Smooth muscle cell (in vitro differentiated cells): ENCODE results near the gene RSF1. TPM values are rescaled to one million over a fixed set of nuclear protein-coding genes. Genes with fewer than 3 reads are reported as not detected.
"Not testable (repeated sequence)": the region's sequence is repeated elsewhere in the genome, so short reads cannot be mapped to it uniquely, and the experiment has no call there.

Experiments used
- DNase-seq: peaks from one replicate; lab custom pipeline; 2025; ENCODE audit not compliant: unreplicated experiment; lab: John Stamatoyannopoulos, UW
- H2AFZ ChIP-seq: fragments of 200-600 bp; sonication (generic); 2 replicates; pipeline ENCODE4 v1.6.0; 2016; ENCODE audit warnings: antibody characterized with exemption, low read depth, mild to moderate bottlenecking
- H3F3A ChIP-seq: fragments of 200-600 bp; sonication (generic); 2 replicates; pipeline ENCODE4 v1.6.0; 2017; ENCODE audit warnings: antibody characterized with exemption, low read depth
- H3K27ac ChIP-seq: fragments of 200-600 bp; sonication (generic); 2 replicates; pipeline ENCODE4 v1.5.1; 2016; ENCODE audit warnings: low read depth, mild to moderate bottlenecking
- H3K27me3 ChIP-seq: fragments of 200-600 bp; sonication (generic); 2 replicates; pipeline ENCODE4 v1.6.1; 2016; ENCODE audit warnings: low read depth, mild to moderate bottlenecking
- H3K36me3 ChIP-seq: fragments of 200-600 bp; sonication (generic); 2 replicates; pipeline ENCODE4 v1.5.1; 2016; ENCODE audit warnings: low read depth
- H3K4me1 ChIP-seq: fragments of 200-600 bp; sonication (generic); 2 replicates; pipeline ENCODE4 v1.5.1; 2016; ENCODE audit warnings: low read depth
- H3K4me2 ChIP-seq: fragments of 200-600 bp; sonication (generic); 2 replicates; pipeline ENCODE4 v1.6.0; 2016; ENCODE audit warnings: mild to moderate bottlenecking
- H3K4me3 ChIP-seq: fragments of 200-600 bp; sonication (generic); 2 replicates; pipeline ENCODE4 v1.5.1; 2016; ENCODE audit warnings: mild to moderate bottlenecking
- H3K79me2 ChIP-seq: fragments of 200-600 bp; sonication (generic); 2 replicates; pipeline ENCODE4 v1.6.0; 2016; ENCODE audit warnings: low read depth, mild to moderate bottlenecking
- H3K9ac ChIP-seq: fragments of 200-600 bp; sonication (generic); 2 replicates; pipeline ENCODE4 v1.6.0; 2016; ENCODE audit warnings: low read depth
- H3K9me3 ChIP-seq: fragments of 200-600 bp; sonication (generic); replicated peaks from 2 replicates; pipeline ENCODE4 v1.5.1; 2016; ENCODE audit warnings: low read depth
- H4K20me1 ChIP-seq: fragments of 200-600 bp; sonication (generic); 2 replicates; pipeline ENCODE4 v1.6.0; 2016; ENCODE audit warnings: low read depth
- WGBS: methylation state at CpG from one replicate; pipeline ENCODE4 v1.1.7; 2016; ENCODE audit warnings: low lambda C conversion rate; 5-methylcytosine and 5-hydroxymethylcytosine counted together
- polyA plus RNA-seq: library from polyadenylated mRNA; unstranded; fragments of >200 nt; fragmentation: Nextera tagmentation; extraction: Ambion mirVana; gene quantifications from 2 replicates; pipeline ENCODE4 v1.2.1, GENCODE V29; 2016
- total RNA-seq: library from RNA; depleted of rRNA; stranded (reverse); fragments of >200 nt; gene quantifications from 2 replicates; pipeline ENCODE4 v1.2.3, GENCODE V29; 2014
- TF ChIP-seq, protein P1 (sequence below): fragments of 200-600 bp; sonication (generic); IDR thresholded peaks from 2 replicates; pipeline ENCODE4 v1.5.1; 2017; ENCODE audit warnings: borderline replicate concordance, mild to moderate bottlenecking, antibody characterized with exemption; ENCODE audit not compliant: insufficient read depth, poor library complexity, severe bottlenecking

Gene RSF1
- total and polyA plus RNA-seq, 2 experiments from 2014 or later = 39.6 to 62.6 TPM

GRCh38 chr11:77637345-77638165 is 183.0 kb downstream of the RSF1 start, which contains the start of gene CLNS1A:
Gene CLNS1A, minus strand, starts transcription at chr11:77637794. Its CDS starts 80 bp downstream, at chr11:77637714.
- WGBS = 1% methylated on average over 41 of the region's 41 CpGs
- Histone ChIP-seq H3K9ac (peak within 1 kb of the TSS; percentile 88), H4K20me1 (no peaks in the 10 kb centered on the region), H3F3A (no peaks in the 10 kb centered on the region), H3K36me3 (no peaks in the 10 kb centered on the region), H3K9me3 (no peaks in the 10 kb centered on the region), H3K4me2 (peak within 1 kb of the TSS; percentile 99), H3K4me1 (peaks cover 12% of the 10 kb centered on the region), H3K79me2 (peaks cover 47% of the 10 kb centered on the region), H3K27me3 (no peaks in the 10 kb centered on the region), H3K4me3 (peak within 1 kb of the TSS; percentile 86), H2AFZ (peak within 1 kb of the TSS; percentile 97), H3K27ac (peak within 1 kb of the TSS; percentile 78)
- TF ChIP-seq, protein P1, sequence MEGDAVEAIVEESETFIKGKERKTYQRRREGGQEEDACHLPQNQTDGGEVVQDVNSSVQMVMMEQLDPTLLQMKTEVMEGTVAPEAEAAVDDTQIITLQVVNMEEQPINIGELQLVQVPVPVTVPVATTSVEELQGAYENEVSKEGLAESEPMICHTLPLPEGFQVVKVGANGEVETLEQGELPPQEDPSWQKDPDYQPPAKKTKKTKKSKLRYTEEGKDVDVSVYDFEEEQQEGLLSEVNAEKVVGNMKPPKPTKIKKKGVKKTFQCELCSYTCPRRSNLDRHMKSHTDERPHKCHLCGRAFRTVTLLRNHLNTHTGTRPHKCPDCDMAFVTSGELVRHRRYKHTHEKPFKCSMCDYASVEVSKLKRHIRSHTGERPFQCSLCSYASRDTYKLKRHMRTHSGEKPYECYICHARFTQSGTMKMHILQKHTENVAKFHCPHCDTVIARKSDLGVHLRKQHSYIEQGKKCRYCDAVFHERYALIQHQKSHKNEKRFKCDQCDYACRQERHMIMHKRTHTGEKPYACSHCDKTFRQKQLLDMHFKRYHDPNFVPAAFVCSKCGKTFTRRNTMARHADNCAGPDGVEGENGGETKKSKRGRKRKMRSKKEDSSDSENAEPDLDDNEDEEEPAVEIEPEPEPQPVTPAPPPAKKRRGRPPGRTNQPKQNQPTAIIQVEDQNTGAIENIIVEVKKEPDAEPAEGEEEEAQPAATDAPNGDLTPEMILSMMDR = no peak
- DNase-seq = peak; percentile 45

DNA sequence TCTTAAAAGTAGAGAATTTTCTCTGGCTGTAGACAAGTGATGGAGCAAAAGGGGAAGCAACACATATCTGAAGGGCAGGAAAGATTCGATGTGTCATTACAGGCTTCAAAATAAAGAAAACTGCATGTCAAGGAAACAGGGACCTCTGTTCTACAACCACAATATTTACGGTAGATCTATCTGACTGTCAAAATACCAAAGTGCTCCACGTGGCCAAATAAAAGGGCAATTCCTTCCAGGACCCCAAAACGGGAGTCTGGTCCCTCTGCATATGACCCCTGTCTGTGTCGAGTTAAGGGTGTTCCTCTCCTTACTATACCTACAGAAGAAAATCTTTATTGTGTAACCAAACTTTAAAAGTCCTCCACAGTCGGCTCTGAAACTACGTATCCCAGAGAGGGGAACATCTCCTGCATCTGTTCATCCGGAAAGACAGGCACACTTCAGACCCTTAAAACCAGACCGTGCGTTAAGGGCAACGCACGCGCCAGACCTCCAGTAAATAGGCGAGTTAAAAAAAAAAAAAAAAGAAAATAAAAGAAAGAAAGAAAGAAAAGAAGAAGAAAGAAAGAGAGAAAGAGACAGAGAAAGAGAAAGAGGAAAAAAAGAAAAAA is 183.7 kb downstream of the RSF1 start:
- Histone ChIP-seq H3K4me2 (peak overlapping the region; percentile 99), H3K27me3 (no peaks in the 10 kb centered on the region), H2AFZ (peak overlapping the region; percentile 97), H3K9me3 (no peaks in the 10 kb centered on the region), H3K79me2 (peaks cover 54% of the 10 kb centered on the region), H3K27ac (peak overlapping the region; percentile 78), H3F3A (no peaks in the 10 kb centered on the region), H3K9ac (peak overlapping the region; percentile 88), H4K20me1 (no peaks in the 10 kb centered on the region), H3K36me3 (no peaks in the 10 kb centered on the region), H3K4me1 (peaks cover 12% of the 10 kb centered on the region), H3K4me3 (peak overlapping the region; percentile 86)
- DNase-seq = no peak
- WGBS = 7% methylated on average over 14 of the region's 14 CpGs
- TF ChIP-seq, protein P1 = no peak

GRCh38 chr11:77633926-77634325 is 186.6 kb downstream of the RSF1 start:
- H3K4me2 ChIP-seq, DNase-seq, H3K4me3 ChIP-seq, H3K36me3 ChIP-seq, H2AFZ ChIP-seq, H3K9me3 ChIP-seq, H3K27ac ChIP-seq, H3K9ac ChIP-seq, H3K27me3 ChIP-seq, H3F3A ChIP-seq: not testable (repeated sequence)
- Histone ChIP-seq H3K79me2 (peaks cover 80% of the 10 kb centered on the region), H3K4me1 (peaks cover 12% of the 10 kb centered on the region), H4K20me1 (peaks cover 18% of the 10 kb centered on the region)
- 93% methylated on average over 5 of the region's 5 CpGs for WGBS

DNA sequence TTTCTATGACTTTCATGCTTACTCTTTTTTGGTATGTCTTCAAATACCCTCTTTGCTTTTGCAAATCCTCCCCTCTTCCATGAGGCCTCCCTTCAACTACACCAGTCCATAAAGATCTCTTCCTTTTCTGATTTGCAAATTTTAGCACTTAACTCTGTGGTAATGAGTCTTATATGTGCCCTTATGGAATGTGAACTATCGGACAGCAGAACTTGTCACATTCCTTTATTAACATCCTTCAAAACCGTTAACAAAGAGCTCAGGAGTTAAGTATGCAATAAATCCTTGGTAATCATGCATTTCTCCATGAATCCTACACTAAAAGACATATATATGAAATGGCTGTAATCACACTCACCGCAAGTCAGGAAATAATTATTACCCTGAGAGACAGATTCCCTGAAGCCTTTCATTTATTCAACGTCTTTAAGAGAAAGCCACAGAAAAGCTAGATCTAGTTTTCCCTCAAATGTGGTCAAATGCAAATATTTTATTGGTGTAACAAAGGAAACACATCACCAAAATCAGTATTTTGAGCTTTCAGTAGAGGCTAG is 190.3 kb downstream of the RSF1 start:
- no peak overlapping the region for H3K27ac ChIP-seq
- H3K79me2 ChIP-seq = peaks cover 61% of the 10 kb centered on the region
- H3K36me3 ChIP-seq = peaks cover 6% of the 10 kb centered on the region

More for the DNA sequence above, 190.3 kb downstream of the RSF1 start:
- DNase-seq = no peak
- no peaks in the 10 kb centered on the region for H3K4me1 ChIP-seq
- H3K27me3 ChIP-seq = no peaks in the 10 kb centered on the region
- H2AFZ ChIP-seq = no peak overlapping the region
- TF ChIP-seq, protein P1 = no peak
- no peak overlapping the region for H3K9ac ChIP-seq
- no peaks in the 10 kb centered on the region for H3K9me3 ChIP-seq
- WGBS = 79% methylated on average over 4 of the region's 4 CpGs
- no peaks in the 10 kb centered on the region for H3F3A ChIP-seq
- no peak overlapping the region for H3K4me2 ChIP-seq
- H4K20me1 ChIP-seq = peaks cover 25% of the 10 kb centered on the region
- no peak overlapping the region for H3K4me3 ChIP-seq
